ENCODE measurements around the gene MOB3A.

MOB3A gene

GRCh38 chr19:2050349-2050990 is 45.7 kb downstream of the MOB3A start:
- peak overlapping the region; percentile 84 to 98 (median 93) for H3K27ac ChIP-seq
- H3K4me3 ChIP-seq, result peak overlapping the region; percentile 78 to 98 (median 94)

- Histone ChIP-seq H3K4me3 (peak overlapping the region; percentile 78 to 98 (median 94)), H3K27ac (peak overlapping the region; percentile 84 to 98 (median 93))
These were observed 46.3 kb downstream of the MOB3A start for GRCh38 chr19:2049741-2050348.

GRCh38 chr19:2048959-2049740 is 47.0 kb downstream of the MOB3A start:
- Histone ChIP-seq H3K27ac (peak overlapping the region in 20 of 21 experiments; percentile 34 to 98 (median 93)), H3K4me3 (peak overlapping the region; percentile 78 to 98 (median 94))

- peak overlapping the region in 6 of 7 experiments; percentile 78 to 98 (median 88) for H3K4me3 ChIP-seq
- H3K27ac ChIP-seq, result peak overlapping the region in 18 of 21 experiments; percentile 34 to 98 (median 94)
These were observed 47.8 kb downstream of the MOB3A start for GRCh38 chr19:2048104-2048958.

- peak overlapping the region in 14 of 21 experiments; percentile 9 to 98 (median 92) for H3K27ac ChIP-seq
- H3K4me3 ChIP-seq, result peak overlapping the region in 1 of 7 experiments; percentile 98
These were observed 48.5 kb downstream of the MOB3A start for GRCh38 chr19:2047449-2048103.

GRCh38 chr19:2047076-2047448 is 49.1 kb downstream of the MOB3A start:
- Histone ChIP-seq H3K27ac (peak overlapping the region in 12 of 21 experiments; percentile 9 to 98 (median 92)), H3K4me3 (no peak overlapping the region)

- Histone ChIP-seq H3K4me3 (no peak overlapping the region), H3K27ac (peak overlapping the region in 10 of 21 experiments; percentile 0 to 91 (median 62))
These were observed 49.8 kb downstream of the MOB3A start for GRCh38 chr19:2046046-2046907.

- H3K4me3 ChIP-seq, result no peak overlapping the region
These were observed 50.6 kb downstream of the MOB3A start for GRCh38 chr19:2045501-2046045.

GRCh38 chr19:2044709-2045500 is 51.2 kb downstream of the MOB3A start:
- peak overlapping the region in 12 of 21 experiments; percentile 18 to 91 (median 47) for H3K27ac ChIP-seq

More at GRCh38 chr19:2045501-2046045, 50.6 kb downstream of the MOB3A start:
- peak overlapping the region in 11 of 21 experiments; percentile 0 to 91 (median 57) for H3K27ac ChIP-seq

GRCh38 chr19:2043961-2044708 is 52.0 kb downstream of the MOB3A start:
- no peak overlapping the region for H3K4me3 ChIP-seq

More at GRCh38 chr19:2044709-2045500, 51.2 kb downstream of the MOB3A start:
- H3K4me3 ChIP-seq, result no peak overlapping the region

GRCh38 chr19:2043251-2043641 is 52.9 kb downstream of the MOB3A start:
- H3K27ac ChIP-seq, result peak overlapping the region in 17 of 21 experiments; percentile 15 to 94 (median 88)
- no peak overlapping the region for H3K4me3 ChIP-seq

More at GRCh38 chr19:2043961-2044708, 52.0 kb downstream of the MOB3A start:
- peak overlapping the region in 10 of 21 experiments; percentile 1 to 73 (median 36) for H3K27ac ChIP-seq

- Histone ChIP-seq H3K27ac (peak overlapping the region in 20 of 21 experiments; percentile 60 to 94 (median 88)), H3K4me3 (peak overlapping the region in 6 of 7 experiments; percentile 11 to 29 (median 20))
These were observed 53.5 kb downstream of the MOB3A start for GRCh38 chr19:2042485-2043250.

- Histone ChIP-seq H3K27ac (peak overlapping the region; percentile 47 to 94 (median 88)), H3K4me3 (peak overlapping the region; percentile 12 to 38 (median 18))
These were observed 54.2 kb downstream of the MOB3A start for GRCh38 chr19:2041683-2042484.

- peak overlapping the region; percentile 47 to 94 (median 88) for H3K27ac ChIP-seq
- H3K4me3 ChIP-seq, result peak overlapping the region in 6 of 7 experiments; percentile 12 to 38 (median 20)
These were observed 54.8 kb downstream of the MOB3A start for GRCh38 chr19:2041433-2041682.

Measured in skin epidermis (tissue), 12 donors.